K562 (cell line): ENCODE measurements around the gene TSGA10. TPM values are rescaled to one million over a fixed set of nuclear protein-coding genes. Genes with fewer than 3 reads are reported as not detected.

ENCODE experiments used
- EHMT2 ChIP-seq: fragments of 450-650 bp; IDR thresholded peaks from 2 replicates; pipeline ENCODE4 v1.6.1; 2018; ENCODE audit warnings: antibody characterized with exemption
- ETS2 ChIP-seq: IDR thresholded peaks from 2 replicates; pipeline ENCODE4 v1.6.1; 2016; ENCODE audit warnings: borderline replicate concordance, missing genetic modification characterization, mild to moderate bottlenecking, moderate library complexity, missing compliant biosample characterization; ENCODE audit not compliant: poor library complexity, severe bottlenecking
- FOXA3 ChIP-seq, 2 experiments: fragments of 450-650 bp in 1 of 2; sonication (generic) in 1 of 2; formaldehyde crosslinking; IDR thresholded peaks in 1 of 2; conservative IDR thresholded peaks in 1 of 2; 2 replicates each; pipeline versions ENCODE4 v1.4.0 to v1.8.0; 2020 to 2022; ENCODE audit warnings: mild to moderate bottlenecking in 2 of 2, missing genetic modification reagents in 1 of 2
- HDAC1 ChIP-seq, 2 experiments: fragments of 450-650 bp; IDR thresholded peaks; 2 replicates each; pipeline ENCODE4 v1.6.1; 2016 to 2017; ENCODE audit warnings: inconsistent platforms in 1 of 2, mild to moderate bottlenecking in 1 of 2, moderate library complexity in 1 of 2
- HDAC6 ChIP-seq: IDR thresholded peaks from 2 replicates; pipeline ENCODE4 v1.6.1; 2012; ENCODE audit warnings: low read depth, mild to moderate bottlenecking, control low read depth, inconsistent platforms, low read length, moderate library complexity
- HIVEP1 ChIP-seq: fragments of 250-450 bp; sonication (Bioruptor Pico); IDR thresholded peaks from 2 replicates; pipeline ENCODE4 v1.4.0; 2020; ENCODE audit warnings: mild to moderate bottlenecking
- HNRNPLL ChIP-seq: fragments of 200-400 bp; formaldehyde crosslinking; IDR thresholded peaks from 2 replicates; pipeline ENCODE4 v1.6.1; 2017; ENCODE audit warnings: low read length, low read depth, mild to moderate bottlenecking; ENCODE audit not compliant: poor library complexity, severe bottlenecking
- KLF13 ChIP-seq: fragments of 450-650 bp; IDR thresholded peaks from 2 replicates; pipeline ENCODE4 v1.6.1; 2016; ENCODE audit warnings: missing genetic modification characterization, low read depth, mild to moderate bottlenecking, missing compliant biosample characterization, moderate library complexity, borderline replicate concordance
- NONO ChIP-seq, 2 experiments: fragments of 200-400 bp in 1 of 2; fragments of 450-650 bp in 1 of 2; formaldehyde crosslinking in 1 of 2; IDR thresholded peaks; 2 replicates each; pipeline ENCODE4 v1.6.1; 2017; ENCODE audit warnings: low read depth in 2 of 2, mild to moderate bottlenecking in 2 of 2, moderate library complexity in 2 of 2, low read length in 1 of 2
- PML ChIP-seq: IDR thresholded peaks from 2 replicates; pipeline ENCODE4 v1.6.1; 2012; ENCODE audit warnings: low read length, inconsistent platforms
- POLR2AphosphoS2 ChIP-seq: IDR thresholded peaks from 2 replicates; pipeline ENCODE4 v1.6.1; 2012; ENCODE audit warnings: low read length, improper control_type of control experiment
- RAD51 ChIP-seq: fragments of 450-650 bp; IDR thresholded peaks from 2 replicates; pipeline ENCODE4 v1.7.1; 2016; ENCODE audit warnings: low read depth, mild to moderate bottlenecking, borderline replicate concordance
- RBM14 ChIP-seq: fragments of 200-400 bp; formaldehyde crosslinking; IDR thresholded peaks from 2 replicates; pipeline ENCODE4 v1.6.1; 2018; ENCODE audit warnings: low read depth, mild to moderate bottlenecking, low read length, moderate library complexity, borderline replicate concordance; ENCODE audit not compliant: insufficient read depth
- RUNX1 ChIP-seq: sonication (generic); IDR thresholded peaks from 2 replicates; pipeline ENCODE4 v1.6.1; 2016; ENCODE audit warnings: antibody characterized with exemption, low read depth
- SRF ChIP-seq, 2 experiments: fragments of 250-450, 450-650 bp in 1 of 2; sonication (Bioruptor Pico) in 1 of 2; sonication (generic) in 1 of 2; formaldehyde crosslinking; IDR thresholded peaks; 2 replicates each; pipeline versions ENCODE4 v1.5.0 to v1.5.1; 2020 to 2022; ENCODE audit warnings: mild to moderate bottlenecking in 1 of 2, missing genetic modification reagents in 1 of 2
- TCFL5 ChIP-seq: fragments of 250-450 bp; sonication (Bioruptor Pico); conservative IDR thresholded peaks from 2 replicates; pipeline ENCODE4 v1.6.1; 2021; ENCODE audit warnings: mild to moderate bottlenecking, moderate library complexity, matching md5 sums
- ZBTB7A ChIP-seq: IDR thresholded peaks from 2 replicates; pipeline ENCODE4 v1.6.1; 2011; ENCODE audit warnings: low read depth, mild to moderate bottlenecking, low read length, moderate library complexity, borderline replicate concordance; ENCODE audit not compliant: control insufficient read depth
- ZBTB8A ChIP-seq: fragments of 450-650 bp; IDR thresholded peaks from 2 replicates; pipeline ENCODE4 v1.6.1; 2018; ENCODE audit warnings: mild to moderate bottlenecking, moderate library complexity; ENCODE audit not compliant: partially characterized antibody
- ZC3H11A ChIP-seq: IDR thresholded peaks from 2 replicates; pipeline ENCODE4 v1.6.1; 2012; ENCODE audit warnings: low read depth, low read length, improper control_type of control experiment
- ZEB2 ChIP-seq: fragments of 450-650 bp; IDR thresholded peaks from 2 replicates; pipeline ENCODE4 v1.6.1; 2016
- ZNF134 ChIP-seq: fragments of 250-450 bp; sonication (Bioruptor Pico); conservative IDR thresholded peaks from 2 replicates; pipeline ENCODE4 v1.4.0; 2020
- ZNF165 ChIP-seq: fragments of 250-450 bp; sonication (Bioruptor Pico); IDR thresholded peaks from 2 replicates; pipeline ENCODE4 v1.4.0; 2020; ENCODE audit warnings: borderline replicate concordance
- ZNF316 ChIP-seq: fragments of 450-650 bp; IDR thresholded peaks from 2 replicates; pipeline ENCODE4 v1.6.1; 2016
- ZNF354B ChIP-seq: fragments of 250-450 bp; sonication (Bioruptor Pico); IDR thresholded peaks from 2 replicates; pipeline ENCODE4 v1.4.0; 2020
- ZZZ3 ChIP-seq: fragments of 450-650 bp; IDR thresholded peaks from 2 replicates; pipeline ENCODE4 v1.6.1; 2016; ENCODE audit warnings: antibody characterized with exemption, mild to moderate bottlenecking, moderate library complexity
- polyA plus RNA-seq, 8 experiments: library from polyadenylated mRNA; depleted of rRNA in 4 of 8; stranded (reverse) in 5 of 8; unstranded in 3 of 8; fragments of >200 nt; fragmentation: Nextera tagmentation in 2 of 8; fragmentation: Illumina TruSeq in 1 of 8; extraction: Ambion mirVana in 2 of 8; extraction: Trizol in 1 of 8; gene quantifications; 2 replicates each; pipeline versions ENCODE4 v1.2.1 to v1.2.3, GENCODE V29; 2011 to 2014; ENCODE audit warnings: inconsistent platforms in 1 of 8, missing spikeins in 1 of 8
- total RNA-seq, 7 experiments: library from RNA; depleted of rRNA in 6 of 7; stranded (reverse); fragments of >200 nt in 6 of 7; fragmentation: Illumina TruSeq in 2 of 7; extraction: Trizol in 2 of 7; gene quantifications; 2 replicates each; pipeline versions ENCODE4 v1.2.1 to v1.2.3, GENCODE V29; 2011 to 2021; ENCODE audit warnings: low replicate concordance in 1 of 7
- TF ChIP-seq, protein P1 (sequence below): sonication (generic); formaldehyde crosslinking; IDR thresholded peaks from 2 replicates; pipeline ENCODE4 v1.8.1; 2023; ENCODE audit warnings: mild to moderate bottlenecking, missing genetic modification reagents, moderate library complexity
- TF ChIP-seq, protein P2 (sequence below): fragments of 450-650 bp; formaldehyde crosslinking; IDR thresholded peaks from 2 replicates; pipeline ENCODE4 v1.4.0; 2022; ENCODE audit warnings: missing genetic modification characterization

Gene TSGA10
- total and polyA plus RNA-seq, 9 of the 15 experiments (the other 6 are each of a cell fraction or from before 2014, with no cell fraction given) = 2.1 to 11.3 (median 3.2) TPM

DNA sequence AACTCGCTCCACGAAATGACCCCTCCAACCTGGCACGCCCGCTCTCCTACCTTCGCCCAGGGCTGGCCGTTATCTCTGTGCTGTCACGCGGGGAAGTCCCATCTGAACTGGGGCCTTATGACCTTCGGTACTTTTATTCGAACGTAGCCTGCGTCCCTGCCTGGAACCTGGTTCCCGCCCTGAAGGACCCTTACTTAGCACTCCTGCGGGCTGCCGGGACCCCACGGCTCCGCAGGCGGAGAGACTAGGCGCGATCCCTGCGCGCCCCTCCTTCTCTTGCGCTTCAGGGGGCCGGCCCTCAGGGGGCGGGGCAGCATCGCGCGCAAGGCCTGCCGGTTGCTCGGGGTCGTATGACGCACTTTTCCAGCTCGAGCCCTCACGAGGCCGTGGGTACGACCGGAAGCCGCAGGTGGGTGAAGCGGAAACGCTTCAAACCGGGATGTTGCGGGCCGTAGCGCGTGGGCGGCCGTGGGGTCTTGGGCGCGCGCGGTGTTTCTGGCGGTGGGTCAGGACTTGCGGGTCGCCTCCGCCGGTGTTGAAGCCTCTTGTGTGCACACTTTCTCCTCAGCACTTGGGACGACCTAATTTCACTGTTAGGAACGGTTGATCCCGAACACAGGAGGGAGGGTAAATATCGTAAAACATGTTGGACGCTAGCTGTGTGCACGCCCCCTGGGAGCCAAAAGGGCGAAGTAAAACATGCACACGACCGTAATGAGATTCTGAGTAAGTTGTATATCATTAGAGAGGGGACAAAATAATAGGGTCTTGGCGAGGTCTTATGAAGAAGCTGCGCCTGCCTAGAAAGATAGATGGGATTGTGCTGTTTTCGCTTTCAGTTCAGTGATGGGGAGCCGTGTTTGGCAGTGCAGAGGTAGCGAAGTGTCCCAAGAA lies at the start of gene TSGA10, which contains the start of gene LIPT1 (continued):
- TF ChIP-seq POLR2AphosphoS2 = no peak
- no peak for TF ChIP-seq HIVEP1 (CRISPR knock-in tag)
- TF ChIP-seq, protein P1, sequence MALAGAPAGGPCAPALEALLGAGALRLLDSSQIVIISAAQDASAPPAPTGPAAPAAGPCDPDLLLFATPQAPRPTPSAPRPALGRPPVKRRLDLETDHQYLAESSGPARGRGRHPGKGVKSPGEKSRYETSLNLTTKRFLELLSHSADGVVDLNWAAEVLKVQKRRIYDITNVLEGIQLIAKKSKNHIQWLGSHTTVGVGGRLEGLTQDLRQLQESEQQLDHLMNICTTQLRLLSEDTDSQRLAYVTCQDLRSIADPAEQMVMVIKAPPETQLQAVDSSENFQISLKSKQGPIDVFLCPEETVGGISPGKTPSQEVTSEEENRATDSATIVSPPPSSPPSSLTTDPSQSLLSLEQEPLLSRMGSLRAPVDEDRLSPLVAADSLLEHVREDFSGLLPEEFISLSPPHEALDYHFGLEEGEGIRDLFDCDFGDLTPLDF = no peak; the same call in 1 of the 2 replicates
- no peak for TF ChIP-seq RBM14
- peak; percentile 6; the same call in 1 of the 2 replicates for TF ChIP-seq RAD51
- no peak for TF ChIP-seq ZC3H11A
- TF ChIP-seq EHMT2 = no peak
- no peak for TF ChIP-seq ZZZ3
- peak; percentile 10 to 41; a peak in 1 of 4 replicates for TF ChIP-seq NONO (IDR thresholded peaks at IDR 0.05; ENCODE audit: low read depth in 2 of 2, low read length in 1 of 2)
- TF ChIP-seq RUNX1 = no peak
- peak in 1 of 2 experiments; percentile 66; a peak in 2 of 4 replicates for TF ChIP-seq FOXA3 (CRISPR knock-in tag; conservative IDR thresholded peaks at IDR 0.05 in 1 of 2, IDR thresholded peaks at IDR 0.05 in 1 of 2)
- TF ChIP-seq ZNF134 (CRISPR knock-in tag) = no peak
- no peak for TF ChIP-seq TCFL5 (CRISPR knock-in tag)
- TF ChIP-seq ETS2 (tag) = no peak
- peak; percentile 85; the same call in 1 of the 2 replicates for TF ChIP-seq KLF13 (tag)
- peak; percentile 75 for TF ChIP-seq PML
- TF ChIP-seq HNRNPLL = peak; percentile 63
- TF ChIP-seq, protein P2, sequence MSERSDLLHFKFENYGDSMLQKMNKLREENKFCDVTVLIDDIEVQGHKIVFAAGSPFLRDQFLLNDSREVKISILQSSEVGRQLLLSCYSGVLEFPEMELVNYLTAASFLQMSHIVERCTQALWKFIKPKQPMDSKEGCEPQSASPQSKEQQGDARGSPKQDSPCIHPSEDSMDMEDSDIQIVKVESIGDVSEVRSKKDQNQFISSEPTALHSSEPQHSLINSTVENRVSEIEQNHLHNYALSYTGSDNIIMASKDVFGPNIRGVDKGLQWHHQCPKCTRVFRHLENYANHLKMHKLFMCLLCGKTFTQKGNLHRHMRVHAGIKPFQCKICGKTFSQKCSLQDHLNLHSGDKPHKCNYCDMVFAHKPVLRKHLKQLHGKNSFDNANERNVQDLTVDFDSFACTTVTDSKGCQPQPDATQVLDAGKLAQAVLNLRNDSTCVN (CRISPR knock-in tag) = no peak
- TF ChIP-seq SRF (CRISPR knock-in tag; IDR thresholded peaks at IDR 0.05) = 0 out of 4 replicates have a peak, but pooled peaks of 1 of the 2 experiments have one; percentile 15
- no peak; the same call in 1 of the 2 replicates for TF ChIP-seq ZNF165 (CRISPR knock-in tag)
- no peak for TF ChIP-seq ZBTB8A
- no peak for TF ChIP-seq ZBTB7A
- TF ChIP-seq ZNF316 = peak; percentile 45; the same call in 1 of the 2 replicates
- TF ChIP-seq HDAC1 (IDR thresholded peaks at IDR 0.05) = peak; percentile 9 to 89; a peak in 2 of 4 replicates
- peak; percentile 44; the same call in 1 of the 2 replicates for TF ChIP-seq ZEB2
- TF ChIP-seq ZNF354B (CRISPR knock-in tag) = no peak
- no peak for TF ChIP-seq HDAC6
